HK-2 (cell line): ENCODE results near the gene CENATAC.
"Not testable (repeated sequence)": the region's sequence is repeated elsewhere in the genome, so short reads cannot be mapped to it uniquely, and the experiment has no call there.

Source experiments
- DNase-seq: peaks from one replicate; pipeline ENCODE4 v3.0.0-alpha.2; 2018; ENCODE audit not compliant: unreplicated experiment

CENATAC gene

GRCh38 chr11:118997627-118998387 is at the start of gene CENATAC:
TSS of gene CENATAC (plus strand) at chr11:118998138. CDS start at chr11:118998198, 60 bp downstream.
- peak; percentile 82 for DNase-seq

GRCh38 chr11:118953265-118953664 is 44.7 kb upstream of the CENATAC start:
- no peak for DNase-seq

GRCh38 chr11:118953976-118954375 is 44.0 kb upstream of the CENATAC start:
- not testable (repeated sequence) for DNase-seq

GRCh38 chr11:118956094-118956846 is 41.7 kb upstream of the CENATAC start, which contains the start of gene UPK2:
TSS of gene UPK2 (plus strand) at chr11:118956298. CDS start at chr11:118956351, 53 bp downstream.
- DNase-seq: peak; percentile 79

GRCh38 chr11:118956847-118957469 is 41.0 kb upstream of the CENATAC start:
- no peak for DNase-seq

- no peak for DNase-seq
Observed at GRCh38 chr11:118957549-118957948, 40.4 kb upstream of the CENATAC start.

GRCh38 chr11:118957968-118958367 is 40.0 kb upstream of the CENATAC start:
- DNase-seq: no peak

- no peak for DNase-seq
Observed at GRCh38 chr11:118958577-118958976, 39.4 kb upstream of the CENATAC start.

- DNase-seq: no peak
Observed at GRCh38 chr11:118961189-118961588, 36.7 kb upstream of the CENATAC start.

GRCh38 chr11:118961591-118961990 is 36.3 kb upstream of the CENATAC start:
- DNase-seq: no peak

- DNase-seq: not testable (repeated sequence)
Observed at GRCh38 chr11:118969508-118969907, 28.4 kb upstream of the CENATAC start.

GRCh38 chr11:118971646-118972045 is 26.3 kb upstream of the CENATAC start, which contains the start of gene FOXR1:
TSS of gene FOXR1 (plus strand) at chr11:118971761. CDS start at chr11:118971932, 171 bp downstream.
- no peak for DNase-seq

- no peak for DNase-seq
Observed at GRCh38 chr11:118973985-118974384, 24.0 kb upstream of the CENATAC start.

- DNase-seq: no peak
Observed at GRCh38 chr11:118975771-118976709, 21.9 kb upstream of the CENATAC start.

- no peak for DNase-seq
Observed at GRCh38 chr11:118979434-118979833, 18.5 kb upstream of the CENATAC start.

- no peak for DNase-seq
Observed at GRCh38 chr11:118980191-118980881, 17.6 kb upstream of the CENATAC start.

GRCh38 chr11:118984337-118984736 is 13.6 kb upstream of the CENATAC start:
- not testable (repeated sequence) for DNase-seq

GRCh38 chr11:118984825-118985224 is 13.1 kb upstream of the CENATAC start:
- no peak for DNase-seq

GRCh38 chr11:118988280-118988679 is 9.7 kb upstream of the CENATAC start:
- no peak for DNase-seq

- not testable (repeated sequence) for DNase-seq
Observed at GRCh38 chr11:118991486-118992038, 6.4 kb upstream of the CENATAC start.
